Natural killer cell (primary cell): Measurements from ENCODE around the gene MAPK12. TPM values are rescaled to one million over a fixed set of nuclear protein-coding genes. Genes with fewer than 3 reads are reported as not detected.

Source experiments
- ATAC-seq, 3 donors: fragments of 150-1000 bp in 2 of 3; fragments of 200-7000 bp in 1 of 3; cut with Tn5 transposase; 1 replicate in 1 of 3; 2 replicates in 2 of 3; pipeline ENCODE4 v1.10.0; 2021; ENCODE audit warnings: mild to moderate bottlenecking in 2 of 3, moderate library complexity in 2 of 3
- DNase-seq, 2 donors: peaks; one replicate each; pipeline versions ENCODE4 v3.0.0 to v3.0.0-alpha.2; 2013 to 2021; ENCODE audit warnings: mixed read lengths in 1 of 2
- H3K27ac ChIP-seq: one replicate; pipeline ENCODE4 v1.5.1; 2013; ENCODE audit warnings: mild to moderate bottlenecking, low read length
- H3K27me3 ChIP-seq: one replicate; pipeline ENCODE4 v1.6.1; 2013; ENCODE audit warnings: low read length; ENCODE audit not compliant: control insufficient read depth, insufficient read depth
- H3K36me3 ChIP-seq: one replicate; pipeline ENCODE4 v1.6.1; 2013; ENCODE audit warnings: low read length; ENCODE audit not compliant: control insufficient read depth, insufficient read depth
- H3K4me1 ChIP-seq: one replicate; pipeline ENCODE4 v1.6.1; 2013; ENCODE audit warnings: low read length; ENCODE audit not compliant: control insufficient read depth, insufficient read depth
- H3K4me3 ChIP-seq: one replicate; pipeline ENCODE4 v1.5.1; 2013; ENCODE audit warnings: low read length
- H3K9me3 ChIP-seq: one replicate; pipeline ENCODE4 v1.6.1; 2013; ENCODE audit warnings: low read length; ENCODE audit not compliant: control insufficient read depth, insufficient read depth
- H3K27ac Mint-ChIP-seq, 2 donors: one replicate each; pipeline ENCODE4 v1.8.0; 2022; ENCODE audit warnings: mild to moderate bottlenecking in 2 of 2, mixed read lengths in 2 of 2, moderate library complexity in 1 of 2
- H3K27me3 Mint-ChIP-seq, 2 donors: one replicate each; pipeline ENCODE4 v1.8.0; 2022; ENCODE audit warnings: low read depth in 2 of 2, mixed read lengths in 2 of 2
- H3K36me3 Mint-ChIP-seq: one replicate; pipeline ENCODE4 v1.8.0; 2022; ENCODE audit warnings: mixed read lengths
- H3K4me1 Mint-ChIP-seq, 2 donors: one replicate each; pipeline ENCODE4 v1.8.0; 2022; ENCODE audit warnings: mixed read lengths in 2 of 2
- H3K4me3 Mint-ChIP-seq: one replicate; pipeline ENCODE4 v1.8.0; 2022; ENCODE audit warnings: mild to moderate bottlenecking, moderate library complexity, mixed read lengths
- H3K9me3 Mint-ChIP-seq, 2 donors: one replicate each; pipeline ENCODE4 v1.8.0; 2022; ENCODE audit warnings: mixed read lengths in 2 of 2
- WGBS: methylation state at CpG from one replicate; pipeline ENCODE4 v1.1.7; 2013; ENCODE audit warnings: missing lambda C conversion rate; ENCODE audit not compliant: insufficient coverage; 5-methylcytosine and 5-hydroxymethylcytosine counted together
- intact Hi-C: fragments of 100-400 bp; cut with micrococcal nuclease; formaldehyde crosslinking; loops from one replicate; pipeline ENCODE4 v1.14.2; 2022
- total RNA-seq, 4 donors: library from RNA; stranded (reverse); fragments of 120-200 nt in 1 of 4; gene quantifications; one replicate each; pipeline versions ENCODE4 v1.2.3 to v1.2.4, GENCODE V29; 2013 to 2022
- TF ChIP-seq, protein P1 (sequence below): fragments of 200-600 bp; IDR thresholded peaks from one replicate; pipeline ENCODE4 v1.8.0; 2022; ENCODE audit warnings: antibody characterized with exemption

The MAPK12 gene
- total RNA-seq, 3 donors from 2014 or later (not counting 1 experiment from before 2014, with no cell fraction given): 2.2 to 2.5 (median 2.4) TPM

DNA sequence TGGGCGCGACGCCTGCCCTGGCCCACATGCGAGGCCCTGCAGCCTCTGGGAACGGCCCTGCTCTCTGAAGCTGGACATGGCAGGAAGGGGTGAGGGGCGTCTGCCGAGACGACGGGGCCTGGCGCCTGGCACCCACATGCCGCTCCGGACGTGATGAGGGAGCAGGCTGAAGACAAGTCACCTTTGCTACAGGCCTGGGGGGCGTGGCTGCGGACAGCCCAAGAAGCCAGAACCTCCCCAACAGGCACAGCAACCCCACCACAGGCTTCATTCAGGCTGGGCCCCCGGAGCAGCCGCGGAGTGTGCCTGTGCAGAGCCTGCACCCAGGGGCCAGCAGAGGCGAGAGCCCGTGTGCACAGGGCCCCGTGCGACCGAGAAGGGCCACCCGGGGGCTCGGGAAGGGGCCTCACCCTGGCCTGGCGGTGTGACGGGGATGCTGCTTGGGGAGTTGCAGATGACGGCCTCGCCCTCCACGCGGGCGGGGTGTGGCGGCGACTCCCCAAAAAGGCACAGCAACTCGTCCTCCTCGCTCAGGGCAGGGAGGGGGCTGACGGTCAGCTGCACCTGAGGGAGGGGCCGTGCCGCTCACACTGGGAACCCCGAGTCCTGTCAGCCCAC lies 25.3 kb upstream of the MAPK12 start:
- H3K4me3 Mint-ChIP-seq: no peak overlapping the region
- no peaks in the 10 kb centered on the region for H3K9me3 Mint-ChIP-seq
- no peaks in the 10 kb centered on the region for H3K36me3 Mint-ChIP-seq
- DNase-seq (no peak), ATAC-seq (no peak)
- no peaks in the 10 kb centered on the region for H3K4me1 Mint-ChIP-seq
- intact Hi-C loops: no loop called here
- no peak overlapping the region for H3K27ac ChIP-seq
- no peak overlapping the region for H3K4me3 ChIP-seq
- H3K27me3 ChIP-seq: no peaks in the 10 kb centered on the region
- H3K9me3 ChIP-seq: no peaks in the 10 kb centered on the region
- WGBS: 93% methylated on average over 40 of the region's 40 CpGs
- peaks cover 8% of the 10 kb centered on the region for H3K4me1 ChIP-seq
- H3K27me3 Mint-ChIP-seq: peaks cover 0 to 4% of the 10 kb centered on the region in 2 donors
- no peaks in the 10 kb centered on the region for H3K36me3 ChIP-seq
- TF ChIP-seq, protein P1, sequence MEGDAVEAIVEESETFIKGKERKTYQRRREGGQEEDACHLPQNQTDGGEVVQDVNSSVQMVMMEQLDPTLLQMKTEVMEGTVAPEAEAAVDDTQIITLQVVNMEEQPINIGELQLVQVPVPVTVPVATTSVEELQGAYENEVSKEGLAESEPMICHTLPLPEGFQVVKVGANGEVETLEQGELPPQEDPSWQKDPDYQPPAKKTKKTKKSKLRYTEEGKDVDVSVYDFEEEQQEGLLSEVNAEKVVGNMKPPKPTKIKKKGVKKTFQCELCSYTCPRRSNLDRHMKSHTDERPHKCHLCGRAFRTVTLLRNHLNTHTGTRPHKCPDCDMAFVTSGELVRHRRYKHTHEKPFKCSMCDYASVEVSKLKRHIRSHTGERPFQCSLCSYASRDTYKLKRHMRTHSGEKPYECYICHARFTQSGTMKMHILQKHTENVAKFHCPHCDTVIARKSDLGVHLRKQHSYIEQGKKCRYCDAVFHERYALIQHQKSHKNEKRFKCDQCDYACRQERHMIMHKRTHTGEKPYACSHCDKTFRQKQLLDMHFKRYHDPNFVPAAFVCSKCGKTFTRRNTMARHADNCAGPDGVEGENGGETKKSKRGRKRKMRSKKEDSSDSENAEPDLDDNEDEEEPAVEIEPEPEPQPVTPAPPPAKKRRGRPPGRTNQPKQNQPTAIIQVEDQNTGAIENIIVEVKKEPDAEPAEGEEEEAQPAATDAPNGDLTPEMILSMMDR: no peak
- H3K27ac Mint-ChIP-seq: no peak overlapping the region

DNA sequence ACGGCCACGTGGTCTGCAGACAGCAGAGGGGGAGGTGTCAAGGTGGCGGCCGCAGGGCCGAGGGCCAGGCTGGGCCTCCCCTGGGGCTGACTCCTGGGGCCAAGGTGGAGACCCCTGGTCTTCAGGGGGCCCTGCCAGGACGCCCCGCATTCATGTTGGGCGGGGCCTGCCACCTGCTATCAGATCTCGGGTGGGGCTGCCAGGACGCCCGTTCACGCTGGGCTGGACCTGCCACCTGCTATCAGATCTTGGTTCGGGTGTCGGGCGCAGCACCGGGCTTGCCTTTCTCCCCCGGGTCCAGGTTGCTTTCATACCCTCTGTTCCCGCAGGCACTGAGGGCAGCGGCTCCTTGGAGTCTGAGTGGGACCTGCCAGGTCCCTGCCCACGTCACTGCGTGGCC lies 24.8 kb upstream of the MAPK12 start:
- Mint-ChIP-seq H3K9me3 (no peaks in the 10 kb centered on the region), H3K27ac (no peak overlapping the region), H3K27me3 (no peaks in the 10 kb centered on the region), H3K4me3 (no peak overlapping the region), H3K36me3 (no peaks in the 10 kb centered on the region), H3K4me1 (no peaks in the 10 kb centered on the region)
- Histone ChIP-seq H3K4me1 (peaks cover 3% of the 10 kb centered on the region), H3K9me3 (no peaks in the 10 kb centered on the region), H3K4me3 (no peak overlapping the region), H3K36me3 (no peaks in the 10 kb centered on the region), H3K27me3 (no peaks in the 10 kb centered on the region), H3K27ac (no peak overlapping the region)
- DNase-seq: no peak
- TF ChIP-seq, protein P1: no peak
- ATAC-seq: no peak
- intact Hi-C loops: no loop called here
- 89% methylated on average over 21 of the region's 21 CpGs for WGBS

DNA sequence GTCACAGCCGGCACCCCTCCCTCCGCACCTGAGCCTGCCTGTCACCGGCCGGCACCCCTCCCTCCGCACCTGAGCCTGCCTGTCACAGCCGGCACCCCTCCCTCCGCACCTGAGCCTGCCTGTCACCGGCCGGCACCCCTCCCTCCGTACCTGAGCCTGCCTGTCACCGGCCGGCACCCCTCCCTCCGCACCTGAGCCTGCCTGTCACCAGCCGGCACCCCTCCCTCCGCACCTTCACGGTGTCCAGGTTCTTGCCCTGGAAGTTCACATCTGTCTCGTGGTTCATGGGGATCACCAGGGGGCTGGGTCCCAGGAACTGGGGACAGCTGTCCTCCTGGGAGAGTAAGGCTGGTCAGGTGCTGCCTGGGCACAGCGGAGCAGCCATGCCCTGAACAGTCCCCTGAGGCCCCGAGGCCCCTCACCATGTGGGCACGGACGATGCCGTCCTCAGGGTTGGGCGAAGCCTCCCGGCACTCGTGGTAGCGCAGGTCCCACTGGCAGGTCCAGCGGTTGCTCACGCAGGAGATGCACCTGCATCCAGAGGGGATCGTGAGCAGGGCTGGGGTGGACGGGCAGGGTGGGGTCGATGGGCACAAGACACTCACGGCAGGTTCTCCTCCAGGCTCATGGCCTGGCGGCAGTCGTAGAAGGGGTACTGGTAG lies 24.2 kb upstream of the MAPK12 start:
- H3K27me3 Mint-ChIP-seq: no peaks in the 10 kb centered on the region
- H3K27ac Mint-ChIP-seq: no peak overlapping the region
- Histone ChIP-seq H3K27ac (no peak overlapping the region), H3K4me1 (no peaks in the 10 kb centered on the region), H3K36me3 (no peaks in the 10 kb centered on the region), H3K9me3 (no peaks in the 10 kb centered on the region), H3K27me3 (no peaks in the 10 kb centered on the region), H3K4me3 (no peak overlapping the region)
- TF ChIP-seq, protein P1: no peak
- H3K9me3 Mint-ChIP-seq: no peaks in the 10 kb centered on the region
- H3K4me3 Mint-ChIP-seq: no peak overlapping the region
- no peaks in the 10 kb centered on the region for H3K36me3 Mint-ChIP-seq
- 95% methylated on average over 34 of the region's 34 CpGs for WGBS
- H3K4me1 Mint-ChIP-seq: no peaks in the 10 kb centered on the region
- DNase-seq (no peak), ATAC-seq (no peak)
- intact Hi-C loops: no loop called here
